ENCODE measurements around the gene TAAR5. TPM values are rescaled to one million over a fixed set of nuclear protein-coding genes. Genes with fewer than 3 reads are reported as not detected.

TAAR5 gene
- total and polyA plus RNA-seq, 12 donors, result not detected

DNA sequence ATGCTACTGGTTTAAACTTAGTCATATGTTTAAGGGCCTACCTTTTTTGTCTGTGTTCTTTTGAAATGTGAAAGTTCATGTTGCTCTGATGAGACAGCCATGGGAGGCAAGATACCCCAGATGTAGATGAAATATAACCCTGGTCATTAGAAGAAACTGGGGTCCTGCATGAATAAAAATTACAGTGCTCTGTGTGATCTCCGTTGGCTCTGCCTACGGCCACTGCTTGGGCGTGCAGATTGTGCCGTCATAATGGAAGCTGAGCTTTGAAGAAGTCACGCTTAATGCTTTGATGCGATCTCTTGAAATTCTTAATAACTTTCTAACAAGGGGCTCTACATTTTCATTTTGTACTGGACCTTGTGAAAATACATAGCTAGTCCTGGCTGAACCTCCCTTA is 34.6 kb upstream of the TAAR5 start, which contains the start of gene TAAR2:
TAAR2 (minus strand) TSS at position 101 of the 400 bp plus-strand sequence; CDS start at position 101, 0 bp downstream.
- H3K4me3 ChIP-seq, result no peak within 1 kb of the TSS
- DNase-seq, result no peak

GRCh38 chr6:132623106-132623845 is 33.7 kb upstream of the TAAR5 start:
- ATAC-seq (no peak), DNase-seq (no peak)
- 52 to 63% methylated on average over 6 of the region's 6 CpGs for WGBS, 2 donors
- Histone ChIP-seq H3K27ac (no peak overlapping the region), H3K4me1 (no peaks in the 10 kb centered on the region), H3K36me3 (no peaks in the 10 kb centered on the region), H3K9me3 (peaks cover 0 to 17% (median 0%) of the 10 kb centered on the region in 11 donors), H3K27me3 (peaks cover 0 to 22% (median 0%) of the 10 kb centered on the region in 7 donors), H3K4me3 (no peak overlapping the region)
- TF ChIP-seq, protein P1, sequence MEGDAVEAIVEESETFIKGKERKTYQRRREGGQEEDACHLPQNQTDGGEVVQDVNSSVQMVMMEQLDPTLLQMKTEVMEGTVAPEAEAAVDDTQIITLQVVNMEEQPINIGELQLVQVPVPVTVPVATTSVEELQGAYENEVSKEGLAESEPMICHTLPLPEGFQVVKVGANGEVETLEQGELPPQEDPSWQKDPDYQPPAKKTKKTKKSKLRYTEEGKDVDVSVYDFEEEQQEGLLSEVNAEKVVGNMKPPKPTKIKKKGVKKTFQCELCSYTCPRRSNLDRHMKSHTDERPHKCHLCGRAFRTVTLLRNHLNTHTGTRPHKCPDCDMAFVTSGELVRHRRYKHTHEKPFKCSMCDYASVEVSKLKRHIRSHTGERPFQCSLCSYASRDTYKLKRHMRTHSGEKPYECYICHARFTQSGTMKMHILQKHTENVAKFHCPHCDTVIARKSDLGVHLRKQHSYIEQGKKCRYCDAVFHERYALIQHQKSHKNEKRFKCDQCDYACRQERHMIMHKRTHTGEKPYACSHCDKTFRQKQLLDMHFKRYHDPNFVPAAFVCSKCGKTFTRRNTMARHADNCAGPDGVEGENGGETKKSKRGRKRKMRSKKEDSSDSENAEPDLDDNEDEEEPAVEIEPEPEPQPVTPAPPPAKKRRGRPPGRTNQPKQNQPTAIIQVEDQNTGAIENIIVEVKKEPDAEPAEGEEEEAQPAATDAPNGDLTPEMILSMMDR (IDR thresholded peaks at IDR 0.05), result no peak
- intact Hi-C loops (cut with DNase I), result no loop called here

More for the DNA sequence above, 34.6 kb upstream of the TAAR5 start, which contains the start of gene TAAR2:
- Histone ChIP-seq H3K27ac (no peak within 1 kb of the TSS), H3K4me1 (no peaks in the 10 kb centered on the region), H3K9me3 (peaks cover 0 to 19% (median 0%) of the 10 kb centered on the region in 11 donors), H3K36me3 (no peaks in the 10 kb centered on the region), H3K27me3 (peaks cover 0 to 22% (median 0%) of the 10 kb centered on the region in 7 donors)
- no peak for ATAC-seq
- TF ChIP-seq, protein P1 (IDR thresholded peaks at IDR 0.05), result no peak
- intact Hi-C loops (cut with DNase I), result no loop called here
- WGBS, 2 donors, result 95% methylated on average over 6 of the region's 6 CpGs

DNA sequence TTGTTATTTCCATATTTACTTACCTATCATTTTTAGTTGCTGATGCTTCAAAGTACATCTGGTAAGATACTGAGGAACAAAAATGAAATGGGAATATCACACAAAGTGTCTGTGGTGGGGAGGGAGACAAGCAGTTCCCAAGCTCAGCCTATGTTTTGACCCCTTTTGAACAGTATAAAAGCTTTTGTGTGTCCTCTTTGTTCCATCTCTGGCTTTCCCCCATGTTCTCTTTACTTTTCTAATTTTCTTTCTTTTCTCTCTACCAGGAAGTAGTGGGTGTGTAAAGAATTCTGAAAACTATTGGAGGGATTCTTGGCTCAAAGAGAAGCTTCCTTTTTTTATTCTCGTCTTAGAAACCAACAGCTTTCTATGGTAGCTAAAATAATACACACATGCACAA is 27.1 kb upstream of the TAAR5 start:
- ATAC-seq (no peak), DNase-seq (no peak)
- intact Hi-C loops (cut with DNase I), result no loop called here
- Histone ChIP-seq H3K4me3 (no peak overlapping the region), H3K36me3 (no peaks in the 10 kb centered on the region), H3K4me1 (no peaks in the 10 kb centered on the region), H3K27ac (no peak overlapping the region), H3K27me3 (peaks cover 0 to 8% (median 0%) of the 10 kb centered on the region in 7 donors), H3K9me3 (no peaks in the 10 kb centered on the region)
- WGBS, 2 donors, result 35 to 38% methylated on average over 1 of the region's 1 CpG
- TF ChIP-seq, protein P1 (IDR thresholded peaks at IDR 0.05), result no peak

- no peak overlapping the region for H3K27ac ChIP-seq
- no peaks in the 10 kb centered on the region for H3K9me3 ChIP-seq
- no peak for DNase-seq
- H3K4me1 ChIP-seq, result no peaks in the 10 kb centered on the region
- peak overlapping the region in 1 of 10 donors; percentile 18 for H3K4me3 ChIP-seq
- intact Hi-C loops (cut with DNase I), result no loop called here
- no peak for ATAC-seq
- TF ChIP-seq, protein P1 (IDR thresholded peaks at IDR 0.05), result no peak
- WGBS, 2 donors, result 81 to 87% methylated on average over 5 to 7 of the region's 7 CpGs
- no peaks in the 10 kb centered on the region for H3K36me3 ChIP-seq
- peaks cover 0 to 8% (median 0%) of the 10 kb centered on the region in 7 donors for H3K27me3 ChIP-seq
These were observed 25.0 kb upstream of the TAAR5 start for GRCh38 chr6:132614554-132614953.
